WTC11 (cell line): ENCODE results near the gene C6orf136.

Source experiments
- NFE2L1 ChIP-seq: sonication (generic); formaldehyde crosslinking; IDR thresholded peaks from 2 replicates; pipeline ENCODE4 v1.8.1; 2023; ENCODE audit warnings: missing genetic modification reagents
- NR3C1 ChIP-seq: sonication (generic); formaldehyde crosslinking; conservative IDR thresholded peaks from 2 replicates; pipeline ENCODE4 v1.8.1; 2023; ENCODE audit warnings: low read depth, mild to moderate bottlenecking, missing genetic modification reagents
- TF ChIP-seq, protein P1 (sequence below): fragments of 200-600 bp; IDR thresholded peaks from 2 replicates; pipeline ENCODE4 v1.8.0; 2022; ENCODE audit warnings: antibody characterized with exemption

DNA sequence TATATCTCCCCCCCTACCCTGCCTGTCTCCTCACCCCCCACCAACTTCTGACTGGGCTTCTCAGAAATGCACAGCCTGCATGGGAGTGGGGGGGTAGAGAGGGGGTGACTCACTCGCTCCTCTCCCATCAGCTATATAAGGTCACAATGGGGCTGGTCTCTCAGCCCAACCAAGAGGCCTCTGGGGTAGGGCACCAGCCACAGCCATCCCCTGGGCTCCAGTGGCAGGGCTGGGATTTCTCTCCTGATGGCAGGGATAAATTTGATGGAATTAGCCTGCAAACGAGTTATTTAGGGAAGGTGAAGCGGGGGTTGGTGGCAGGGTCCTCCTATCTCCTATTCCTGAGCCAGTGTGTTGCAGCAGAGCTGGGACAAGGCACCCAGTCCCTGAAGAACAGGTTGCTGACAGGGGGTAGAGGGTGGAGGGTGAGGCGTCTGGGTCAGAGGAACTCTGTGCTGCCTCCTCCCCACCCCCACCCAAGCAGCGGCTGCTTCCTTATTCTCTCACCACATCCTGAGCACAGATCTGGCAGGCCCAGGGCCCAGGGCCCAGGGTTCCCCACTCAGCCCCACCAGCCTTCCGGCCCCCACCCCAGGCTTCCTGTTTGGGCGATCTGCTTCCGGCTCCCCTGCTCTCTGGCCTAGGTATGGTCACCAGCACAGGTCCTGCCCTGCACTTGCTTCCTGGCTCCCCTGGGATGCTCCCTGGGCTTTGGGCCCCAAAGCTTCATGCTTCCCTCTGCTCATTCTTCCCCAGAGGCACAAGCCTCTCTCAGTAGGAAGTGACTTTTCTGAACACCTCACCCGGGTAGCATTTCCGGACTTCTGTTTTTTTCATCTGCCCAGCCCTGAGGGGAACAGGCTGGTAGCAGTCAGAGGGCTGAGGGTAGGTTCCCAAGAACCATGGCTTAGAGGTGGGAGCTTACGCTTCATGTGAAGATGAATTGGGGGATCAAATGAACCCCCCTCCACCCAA, 35.5 kb downstream of the C6orf136 start:
- TF ChIP-seq, protein P1, sequence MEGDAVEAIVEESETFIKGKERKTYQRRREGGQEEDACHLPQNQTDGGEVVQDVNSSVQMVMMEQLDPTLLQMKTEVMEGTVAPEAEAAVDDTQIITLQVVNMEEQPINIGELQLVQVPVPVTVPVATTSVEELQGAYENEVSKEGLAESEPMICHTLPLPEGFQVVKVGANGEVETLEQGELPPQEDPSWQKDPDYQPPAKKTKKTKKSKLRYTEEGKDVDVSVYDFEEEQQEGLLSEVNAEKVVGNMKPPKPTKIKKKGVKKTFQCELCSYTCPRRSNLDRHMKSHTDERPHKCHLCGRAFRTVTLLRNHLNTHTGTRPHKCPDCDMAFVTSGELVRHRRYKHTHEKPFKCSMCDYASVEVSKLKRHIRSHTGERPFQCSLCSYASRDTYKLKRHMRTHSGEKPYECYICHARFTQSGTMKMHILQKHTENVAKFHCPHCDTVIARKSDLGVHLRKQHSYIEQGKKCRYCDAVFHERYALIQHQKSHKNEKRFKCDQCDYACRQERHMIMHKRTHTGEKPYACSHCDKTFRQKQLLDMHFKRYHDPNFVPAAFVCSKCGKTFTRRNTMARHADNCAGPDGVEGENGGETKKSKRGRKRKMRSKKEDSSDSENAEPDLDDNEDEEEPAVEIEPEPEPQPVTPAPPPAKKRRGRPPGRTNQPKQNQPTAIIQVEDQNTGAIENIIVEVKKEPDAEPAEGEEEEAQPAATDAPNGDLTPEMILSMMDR: no peak
- TF ChIP-seq NR3C1: no peak
- no peak for TF ChIP-seq NFE2L1 (CRISPR knock-in tag)
